NCI-H1092 (cell line): ENCODE measurements around the gene VAC14.
A peak's percentile ranks its signal among the peaks of the same experiment; 100 is the strongest.
"Not testable (repeated sequence)": the region's sequence is repeated elsewhere in the genome, so short reads cannot be mapped to it uniquely, and the experiment has no call there.

Experiments used
- DNase-seq: peaks from one replicate; lab custom pipeline; 2025; lab: John Stamatoyannopoulos, UW

The VAC14 gene

GRCh38 chr16:70742967-70743366 lies 58.0 kb downstream of the VAC14 start:
- not testable (repeated sequence) for DNase-seq

GRCh38 chr16:70741783-70742125 lies 59.2 kb downstream of the VAC14 start:
- no peak for DNase-seq

- DNase-seq: no peak
Measured at GRCh38 chr16:70740914-70741782, 59.8 kb downstream of the VAC14 start.

GRCh38 chr16:70740174-70740913 lies 60.6 kb downstream of the VAC14 start:
- DNase-seq: no peak

GRCh38 chr16:70739389-70739788 lies 61.6 kb downstream of the VAC14 start:
- no peak for DNase-seq

- peak; percentile 21 for DNase-seq
Measured at GRCh38 chr16:70738083-70738977, 62.6 kb downstream of the VAC14 start.

GRCh38 chr16:70737377-70738082 lies 63.4 kb downstream of the VAC14 start:
- DNase-seq: no peak

- DNase-seq: no peak
Measured at GRCh38 chr16:70736465-70737376, 64.2 kb downstream of the VAC14 start.

GRCh38 chr16:70735141-70735979 lies 65.6 kb downstream of the VAC14 start:
- no peak for DNase-seq

- no peak for DNase-seq
Measured at GRCh38 chr16:70734522-70735095, 66.3 kb downstream of the VAC14 start.

GRCh38 chr16:70730944-70731343 lies 70.0 kb downstream of the VAC14 start:
- DNase-seq: no peak

- DNase-seq: no peak
Measured at GRCh38 chr16:70730031-70730430, 70.9 kb downstream of the VAC14 start.

GRCh38 chr16:70729292-70729691 lies 71.7 kb downstream of the VAC14 start:
- no peak for DNase-seq

- DNase-seq: no peak
Measured at GRCh38 chr16:70728150-70728549, 72.8 kb downstream of the VAC14 start.

GRCh38 chr16:70726892-70727361 lies 74.0 kb downstream of the VAC14 start:
- DNase-seq: no peak

GRCh38 chr16:70725912-70726828 lies 74.8 kb downstream of the VAC14 start:
- no peak for DNase-seq

GRCh38 chr16:70725024-70725911 lies 75.7 kb downstream of the VAC14 start:
- peak; percentile 44 for DNase-seq
